ELR (cell line): Measurements from ENCODE around the gene OSTF1.

Experiments used
- DNase-seq: peaks from one replicate; pipeline ENCODE4 v3.0.0-alpha.2; 2015; ENCODE audit warnings: low read depth

Gene OSTF1

DNA sequence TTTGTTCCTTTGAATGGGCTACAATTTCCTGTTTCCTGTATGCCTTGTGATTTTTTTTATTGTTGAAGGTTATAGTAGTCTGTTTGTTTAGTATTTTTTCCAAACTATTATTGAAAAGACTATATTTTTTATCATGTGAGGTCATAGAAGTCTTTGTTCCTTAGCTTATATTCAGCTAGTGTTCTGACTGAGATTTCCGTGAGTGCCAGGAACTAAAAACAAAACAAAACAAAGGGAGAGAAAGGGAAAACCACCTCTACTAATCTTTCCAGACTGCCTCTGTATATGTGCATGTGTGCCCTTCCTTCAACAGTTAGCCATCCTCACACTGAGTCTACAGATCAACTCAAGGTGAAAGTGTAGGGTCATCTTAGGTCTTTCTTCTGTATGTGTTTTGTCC, 79.0 kb downstream of the OSTF1 start:
- DNase-seq, result no peak

DNA sequence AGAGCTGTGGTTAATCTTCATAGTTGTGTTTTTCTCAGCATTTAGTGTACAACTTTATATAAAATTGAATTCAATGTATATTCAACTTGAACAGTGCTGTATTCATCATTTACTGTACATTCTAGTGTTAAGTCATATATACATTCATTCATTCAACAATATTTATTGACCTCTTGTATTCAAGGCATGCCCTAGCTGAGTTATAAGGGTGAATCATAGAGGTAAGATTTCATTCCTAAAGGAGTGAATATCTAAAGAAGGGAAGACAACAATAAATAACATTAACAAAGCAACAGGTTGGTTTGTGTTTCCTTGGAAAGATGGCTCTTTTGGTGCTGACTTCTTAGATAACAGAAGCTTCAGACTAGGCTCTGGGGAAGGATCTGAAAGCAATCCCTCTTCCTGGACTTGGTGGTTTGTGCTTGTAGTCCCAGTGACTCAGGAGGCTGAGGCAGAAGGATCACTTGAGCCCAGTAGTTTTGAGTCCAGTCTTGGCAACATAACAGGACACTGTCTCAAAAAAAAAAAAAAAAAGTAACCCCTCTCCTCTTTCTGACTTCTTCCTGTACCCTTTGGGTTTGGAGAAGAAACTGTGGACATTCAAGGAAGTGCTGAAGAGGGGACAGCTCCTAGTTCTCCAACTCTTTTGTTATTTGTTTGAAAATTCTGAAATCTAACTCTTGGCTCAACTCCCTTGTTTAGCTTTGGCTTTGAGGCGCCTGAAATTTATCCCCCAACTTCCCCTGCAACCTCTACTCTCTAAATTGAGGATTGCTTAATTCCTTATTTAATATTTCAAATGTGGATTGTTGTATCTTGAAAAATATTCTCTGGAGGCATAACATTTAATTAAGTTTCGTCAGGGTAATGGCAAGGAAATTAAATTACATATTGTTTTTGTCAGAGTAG, 80.2 kb downstream of the OSTF1 start:
- DNase-seq, result peak; percentile 61

- DNase-seq, result peak; percentile 89
These were observed 81.3 kb downstream of the OSTF1 start for GRCh38 chr9:75169623-75170022.

GRCh38 chr9:75170898-75171360, 82.6 kb downstream of the OSTF1 start:
- peak; percentile 90 for DNase-seq

- no peak for DNase-seq
These were observed 87.1 kb downstream of the OSTF1 start for GRCh38 chr9:75175395-75175794.

- DNase-seq, result no peak
These were observed 87.7 kb downstream of the OSTF1 start for GRCh38 chr9:75176037-75176436.

GRCh38 chr9:75181750-75182149, 93.4 kb downstream of the OSTF1 start:
- DNase-seq, result peak; percentile 80

DNA sequence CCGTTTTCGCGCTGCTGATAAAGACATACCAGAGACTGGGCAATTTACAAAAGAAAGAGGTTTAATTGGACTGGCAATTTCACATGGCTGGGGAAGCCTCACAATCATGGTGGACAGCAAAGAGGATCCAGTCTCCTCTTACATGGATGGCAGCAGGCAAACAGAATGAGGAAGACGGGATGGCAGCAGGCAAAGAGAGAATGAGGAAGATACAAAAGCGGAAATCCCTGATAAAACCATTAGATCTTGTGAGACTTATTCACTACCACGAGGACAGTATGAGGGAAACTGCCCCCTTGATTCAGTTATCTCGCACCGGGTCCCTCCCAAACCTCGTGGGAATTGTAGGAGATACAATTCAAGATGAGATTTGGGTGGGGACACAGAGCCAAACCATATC, 95.0 kb downstream of the OSTF1 start:
- no peak for DNase-seq

GRCh38 chr9:75184471-75184870, 96.2 kb downstream of the OSTF1 start:
- DNase-seq, result peak; percentile 38

- peak; percentile 63 for DNase-seq
These were observed 97.4 kb downstream of the OSTF1 start for GRCh38 chr9:75185585-75186170.

DNA sequence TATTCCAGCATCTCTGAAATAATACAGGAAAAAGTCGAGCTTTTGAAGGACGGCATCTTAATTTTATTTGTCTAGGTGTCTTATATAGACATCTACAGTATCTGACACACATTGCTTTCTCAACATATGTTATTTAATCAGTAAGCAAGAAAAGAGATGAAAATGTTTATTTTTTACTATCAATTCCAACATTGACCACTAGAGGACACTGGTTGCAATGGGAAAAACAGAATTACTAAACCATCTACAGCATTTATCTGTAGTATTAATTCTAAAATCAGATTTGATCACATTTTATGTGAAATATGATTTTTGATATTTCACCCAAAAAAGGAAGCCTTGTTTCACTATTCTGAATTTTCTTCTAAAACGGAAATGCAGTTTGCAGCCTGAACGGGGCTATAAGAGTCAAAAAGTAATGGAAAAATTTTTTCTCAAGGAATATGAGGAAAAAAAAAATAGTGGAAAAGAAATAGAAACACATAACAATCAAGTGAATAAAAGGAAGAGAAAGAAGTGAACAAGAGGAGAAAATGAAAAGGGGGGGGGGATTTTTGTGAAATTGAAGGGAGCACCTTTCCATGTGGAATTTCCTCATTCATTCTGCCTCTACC, 98.6 kb downstream of the OSTF1 start:
- peak; percentile 47 for DNase-seq

GRCh38 chr9:75188756-75189155, 100.4 kb downstream of the OSTF1 start:
- peak; percentile 54 for DNase-seq

GRCh38 chr9:75190762-75191161, 102.4 kb downstream of the OSTF1 start:
- no peak for DNase-seq
